ENCODE data around the gene ENOX1. TPM values are rescaled to one million over a fixed set of nuclear protein-coding genes. Genes with fewer than 3 reads are reported as not detected.

ENOX1 gene
- total RNA-seq, 2 donors from 2014 or later = 0.33 TPM; not detected in 1

- no peaks in the 10 kb centered on the region for H3K4me1 ChIP-seq (ENCODE audit: control insufficient read depth, insufficient read depth, low read length)
- peaks cover 9% of the 10 kb centered on the region for H3K27me3 Mint-ChIP-seq (ENCODE audit: insufficient read depth)
- no peak overlapping the region for H3K4me3 ChIP-seq (ENCODE audit: low read length)
- WGBS, 2 experiments (ENCODE audit: insufficient coverage in 1 of 2, insufficient read length in 1 of 2) = 65 to 100% methylated on average over 1 to 3 of the region's 3 CpGs
- H3K27ac ChIP-seq (ENCODE audit: low read depth, low read length) = no peak overlapping the region
- no peaks in the 10 kb centered on the region for H3K36me3 ChIP-seq (ENCODE audit: control insufficient read depth, insufficient read depth, low read length)
- no peak for TF ChIP-seq CTCF (conservative IDR thresholded peaks at IDR 0.05)
- no peaks in the 10 kb centered on the region for H3K9me3 Mint-ChIP-seq
- H3K9me3 ChIP-seq (ENCODE audit: control insufficient read depth, low read length) = no peaks in the 10 kb centered on the region
- H3K36me3 Mint-ChIP-seq (ENCODE audit: low read depth) = no peaks in the 10 kb centered on the region
- no peak for DNase-seq
- no peaks in the 10 kb centered on the region for H3K27me3 ChIP-seq (ENCODE audit: control insufficient read depth, insufficient read depth, low read length, poor library complexity, severe bottlenecking)
- peaks cover 10% of the 10 kb centered on the region for H3K4me1 Mint-ChIP-seq
- H3K4me3 Mint-ChIP-seq = no peak overlapping the region
- H3K9ac ChIP-seq (ENCODE audit: extremely low read depth, low read length, poor library complexity, severe bottlenecking) = no peak overlapping the region
- H3K27ac Mint-ChIP-seq = no peak overlapping the region
Measured at GRCh38 chr13:43800828-43801227, 14.1 kb upstream of the ENOX1 start.

- Mint-ChIP-seq H3K9me3 (no peaks in the 10 kb centered on the region), H3K4me1 (peaks cover 1% of the 10 kb centered on the region), H3K36me3 (ENCODE audit: low read depth) (no peaks in the 10 kb centered on the region), H3K27me3 (ENCODE audit: insufficient read depth) (peaks cover 13% of the 10 kb centered on the region), H3K4me3 (no peak overlapping the region), H3K27ac (no peak overlapping the region)
- TF ChIP-seq CTCF (conservative IDR thresholded peaks at IDR 0.05) = no peak
- Histone ChIP-seq H3K27ac (ENCODE audit: low read depth, low read length) (no peak overlapping the region), H3K4me3 (ENCODE audit: low read length) (no peak overlapping the region), H3K27me3 (ENCODE audit: control insufficient read depth, insufficient read depth, low read length, poor library complexity, severe bottlenecking) (no peaks in the 10 kb centered on the region), H3K9me3 (ENCODE audit: control insufficient read depth, low read length) (no peaks in the 10 kb centered on the region), H3K36me3 (ENCODE audit: control insufficient read depth, insufficient read depth, low read length) (no peaks in the 10 kb centered on the region), H3K4me1 (ENCODE audit: control insufficient read depth, insufficient read depth, low read length) (no peaks in the 10 kb centered on the region), H3K9ac (ENCODE audit: extremely low read depth, low read length, poor library complexity, severe bottlenecking) (no peak overlapping the region)
- no peak for DNase-seq
- WGBS, 2 experiments (ENCODE audit: insufficient coverage in 1 of 2, insufficient read length in 1 of 2) = 94 to 100% methylated on average over 1 to 4 of the region's 4 CpGs
Measured at GRCh38 chr13:43799191-43799590, 12.4 kb upstream of the ENOX1 start.

GRCh38 chr13:43797869-43798268 lies 11.1 kb upstream of the ENOX1 start:
- Histone ChIP-seq H3K4me3 (ENCODE audit: low read length) (no peak overlapping the region), H3K27ac (ENCODE audit: low read depth, low read length) (no peak overlapping the region), H3K9me3 (ENCODE audit: control insufficient read depth, low read length) (no peaks in the 10 kb centered on the region), H3K4me1 (ENCODE audit: control insufficient read depth, insufficient read depth, low read length) (no peaks in the 10 kb centered on the region), H3K27me3 (ENCODE audit: control insufficient read depth, insufficient read depth, low read length, poor library complexity, severe bottlenecking) (no peaks in the 10 kb centered on the region), H3K36me3 (ENCODE audit: control insufficient read depth, insufficient read depth, low read length) (no peaks in the 10 kb centered on the region), H3K9ac (ENCODE audit: extremely low read depth, low read length, poor library complexity, severe bottlenecking) (no peak overlapping the region)
- Mint-ChIP-seq H3K27ac (no peak overlapping the region), H3K36me3 (ENCODE audit: low read depth) (no peaks in the 10 kb centered on the region), H3K9me3 (no peaks in the 10 kb centered on the region), H3K4me3 (no peak overlapping the region), H3K27me3 (ENCODE audit: insufficient read depth) (peaks cover 13% of the 10 kb centered on the region), H3K4me1 (no peaks in the 10 kb centered on the region)
- 67 to 73% methylated on average over 3 of the region's 3 CpGs for WGBS, 2 experiments (ENCODE audit: insufficient coverage in 1 of 2, insufficient read length in 1 of 2)
- no peak for TF ChIP-seq CTCF (conservative IDR thresholded peaks at IDR 0.05)
- DNase-seq = no peak

All from endodermal cell (in vitro differentiated cells).